ENCODE data around the gene DAP3.

GRCh38 chr1:155694167-155694566, 5.3 kb downstream of the DAP3 start:
- TF ChIP-seq, protein P1, sequence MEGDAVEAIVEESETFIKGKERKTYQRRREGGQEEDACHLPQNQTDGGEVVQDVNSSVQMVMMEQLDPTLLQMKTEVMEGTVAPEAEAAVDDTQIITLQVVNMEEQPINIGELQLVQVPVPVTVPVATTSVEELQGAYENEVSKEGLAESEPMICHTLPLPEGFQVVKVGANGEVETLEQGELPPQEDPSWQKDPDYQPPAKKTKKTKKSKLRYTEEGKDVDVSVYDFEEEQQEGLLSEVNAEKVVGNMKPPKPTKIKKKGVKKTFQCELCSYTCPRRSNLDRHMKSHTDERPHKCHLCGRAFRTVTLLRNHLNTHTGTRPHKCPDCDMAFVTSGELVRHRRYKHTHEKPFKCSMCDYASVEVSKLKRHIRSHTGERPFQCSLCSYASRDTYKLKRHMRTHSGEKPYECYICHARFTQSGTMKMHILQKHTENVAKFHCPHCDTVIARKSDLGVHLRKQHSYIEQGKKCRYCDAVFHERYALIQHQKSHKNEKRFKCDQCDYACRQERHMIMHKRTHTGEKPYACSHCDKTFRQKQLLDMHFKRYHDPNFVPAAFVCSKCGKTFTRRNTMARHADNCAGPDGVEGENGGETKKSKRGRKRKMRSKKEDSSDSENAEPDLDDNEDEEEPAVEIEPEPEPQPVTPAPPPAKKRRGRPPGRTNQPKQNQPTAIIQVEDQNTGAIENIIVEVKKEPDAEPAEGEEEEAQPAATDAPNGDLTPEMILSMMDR (IDR thresholded peaks at IDR 0.05), result no peak
- no peak for TF ChIP-seq POLR2A (IDR thresholded peaks at IDR 0.05)
- no peak for TF ChIP-seq POLR2AphosphoS5 (IDR thresholded peaks at IDR 0.05)

Measured in prostate gland (tissue), 2 donors.